Stimulated activated naive CD8-positive, alpha-beta T cell treated with anti-CD3 and anti-CD28 coated beads, Interleukin-15, amount 100 ng/mL, for 72 hours (primary cell): ENCODE measurements around the gene NF2.
A peak's percentile ranks its signal among the peaks of the same experiment; 100 is the strongest.

ENCODE experiments used
- ATAC-seq: fragments of 150-1000 bp; cut with Tn5 transposase; 2 replicates; pipeline ENCODE4 v1.10.0; 2021; ENCODE audit warnings: mild to moderate bottlenecking, moderate library complexity
- DNase-seq, 2 donors: peaks; one replicate each; pipeline ENCODE4 v3.0.0; 2021 to 2022
- H3K27ac Mint-ChIP-seq, 2 donors: one replicate each; pipeline ENCODE4 v1.8.0; 2022; ENCODE audit warnings: mild to moderate bottlenecking in 2 of 2, mixed read lengths in 2 of 2, moderate library complexity in 2 of 2
- H3K27me3 Mint-ChIP-seq: one replicate; pipeline ENCODE4 v1.8.0; 2022; ENCODE audit warnings: mixed read lengths
- H3K4me1 Mint-ChIP-seq: one replicate; pipeline ENCODE4 v1.8.0; 2022; ENCODE audit warnings: mild to moderate bottlenecking, mixed read lengths
- H3K4me3 Mint-ChIP-seq, 2 donors: one replicate each; pipeline ENCODE4 v1.8.0; 2022; ENCODE audit warnings: mild to moderate bottlenecking in 2 of 2, mixed read lengths in 2 of 2, moderate library complexity in 1 of 2
- H3K9me3 Mint-ChIP-seq, 2 donors: one replicate each; pipeline ENCODE4 v1.8.0; 2022; ENCODE audit warnings: mixed read lengths in 2 of 2

Gene NF2

GRCh38 chr22:29661336-29661735 is 57.9 kb downstream of the NF2 start:
- Mint-ChIP-seq H3K4me3 (no peak overlapping the region), H3K9me3 (no peaks in the 10 kb centered on the region), H3K4me1 (no peaks in the 10 kb centered on the region), H3K27ac (no peak overlapping the region), H3K27me3 (no peaks in the 10 kb centered on the region)
- DNase-seq = no peak
- no peak for ATAC-seq

- ATAC-seq (no peak), DNase-seq (no peak)
- Mint-ChIP-seq H3K4me3 (no peak overlapping the region), H3K27me3 (no peaks in the 10 kb centered on the region), H3K4me1 (no peaks in the 10 kb centered on the region), H3K9me3 (no peaks in the 10 kb centered on the region), H3K27ac (no peak overlapping the region)
These were observed 59.9 kb downstream of the NF2 start for GRCh38 chr22:29663180-29663821.

- H3K4me3 Mint-ChIP-seq = no peak overlapping the region
- ATAC-seq = no peak
- no peak overlapping the region for H3K27ac Mint-ChIP-seq
These were observed 62.1 kb downstream of the NF2 start for GRCh38 chr22:29665486-29665885.

DNA sequence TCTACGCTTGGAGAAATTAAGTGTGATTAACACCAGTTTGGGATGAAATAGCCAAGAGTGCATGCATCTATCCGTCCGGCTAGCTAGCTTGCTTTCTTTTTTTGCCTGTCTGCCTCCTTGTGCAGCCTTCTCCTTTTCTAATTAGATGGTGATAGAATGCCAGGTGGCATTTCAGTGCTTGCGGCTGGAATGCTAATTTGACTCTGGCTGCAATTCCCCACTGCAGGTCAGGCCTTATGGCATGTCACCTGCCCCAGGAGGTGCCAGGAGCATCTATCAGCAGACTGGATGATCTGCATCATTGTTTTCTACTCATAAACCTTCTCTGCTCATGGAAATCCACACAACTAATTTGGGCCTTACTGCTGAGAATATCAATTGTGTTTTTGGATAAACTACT is 65.2 kb downstream of the NF2 start:
- Mint-ChIP-seq H3K4me1 (no peaks in the 10 kb centered on the region), H3K9me3 (no peaks in the 10 kb centered on the region), H3K27me3 (no peaks in the 10 kb centered on the region), H3K27ac (no peak overlapping the region), H3K4me3 (no peak overlapping the region)
- DNase-seq (no peak), ATAC-seq (no peak)

More at GRCh38 chr22:29665486-29665885, 62.1 kb downstream of the NF2 start:
- no peaks in the 10 kb centered on the region for H3K4me1 Mint-ChIP-seq
- no peaks in the 10 kb centered on the region for H3K9me3 Mint-ChIP-seq
- no peaks in the 10 kb centered on the region for H3K27me3 Mint-ChIP-seq
- no peak for DNase-seq

DNA sequence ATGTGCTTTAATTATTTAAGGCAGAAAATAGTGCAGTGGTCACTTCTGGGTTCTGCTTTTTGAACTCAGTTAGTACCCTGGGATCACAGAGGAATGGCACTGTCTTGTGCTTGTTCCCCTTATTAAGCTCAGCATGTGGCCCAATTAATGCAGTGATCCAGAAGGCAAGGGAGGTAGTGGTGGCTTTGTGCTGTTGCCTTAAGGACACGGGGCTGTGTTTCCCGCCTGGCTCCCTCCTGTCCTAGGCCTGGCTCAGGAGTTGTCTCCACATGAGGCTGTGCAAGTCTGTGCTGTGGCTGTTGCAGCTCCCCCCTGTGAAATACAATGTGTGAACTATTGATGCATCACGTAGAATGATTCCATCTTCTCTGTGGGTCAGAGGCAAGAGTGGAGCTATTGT is 67.2 kb downstream of the NF2 start:
- Mint-ChIP-seq H3K4me1 (no peaks in the 10 kb centered on the region), H3K27me3 (no peaks in the 10 kb centered on the region), H3K4me3 (no peak overlapping the region), H3K9me3 (no peaks in the 10 kb centered on the region), H3K27ac (no peak overlapping the region)
- no peak for ATAC-seq
- DNase-seq = no peak

DNA sequence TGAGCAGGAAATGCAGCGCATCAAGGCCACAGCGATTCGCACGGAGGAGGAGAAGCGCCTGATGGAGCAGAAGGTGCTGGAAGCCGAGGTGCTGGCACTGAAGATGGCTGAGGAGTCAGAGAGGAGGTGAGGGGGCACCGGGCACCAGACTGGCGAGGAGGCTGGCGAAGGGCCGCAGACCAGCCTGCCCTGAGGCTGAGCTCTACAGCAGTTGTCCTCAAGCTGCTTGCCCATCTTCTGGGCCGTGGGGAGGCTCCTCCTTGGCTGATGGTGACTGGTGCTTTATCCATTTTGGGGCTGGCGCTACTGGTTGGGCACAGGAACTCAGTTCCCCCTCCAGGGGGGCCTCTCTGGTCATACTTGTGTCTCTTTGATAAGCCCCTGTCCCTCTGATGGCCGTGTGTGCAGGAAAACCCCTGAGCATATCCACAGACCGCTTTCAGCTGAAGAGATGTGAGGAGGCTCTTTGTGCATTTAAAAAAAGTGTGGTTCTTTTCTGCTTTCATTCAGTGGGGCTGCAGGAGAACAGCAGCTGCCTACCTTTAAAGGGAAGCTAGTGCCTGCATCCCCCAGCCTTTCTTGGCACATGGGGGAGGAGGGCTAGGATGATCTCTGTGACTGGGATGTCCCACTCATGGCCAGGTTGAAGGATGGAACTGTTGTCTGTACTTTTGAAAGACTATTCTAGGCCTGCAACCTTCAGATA is 70.1 kb downstream of the NF2 start:
- no peak for DNase-seq
- no peaks in the 10 kb centered on the region for H3K4me1 Mint-ChIP-seq
- no peaks in the 10 kb centered on the region for H3K27me3 Mint-ChIP-seq
- ATAC-seq = no peak
- H3K4me3 Mint-ChIP-seq = no peak overlapping the region
- no peak overlapping the region for H3K27ac Mint-ChIP-seq
- H3K9me3 Mint-ChIP-seq = no peaks in the 10 kb centered on the region

DNA sequence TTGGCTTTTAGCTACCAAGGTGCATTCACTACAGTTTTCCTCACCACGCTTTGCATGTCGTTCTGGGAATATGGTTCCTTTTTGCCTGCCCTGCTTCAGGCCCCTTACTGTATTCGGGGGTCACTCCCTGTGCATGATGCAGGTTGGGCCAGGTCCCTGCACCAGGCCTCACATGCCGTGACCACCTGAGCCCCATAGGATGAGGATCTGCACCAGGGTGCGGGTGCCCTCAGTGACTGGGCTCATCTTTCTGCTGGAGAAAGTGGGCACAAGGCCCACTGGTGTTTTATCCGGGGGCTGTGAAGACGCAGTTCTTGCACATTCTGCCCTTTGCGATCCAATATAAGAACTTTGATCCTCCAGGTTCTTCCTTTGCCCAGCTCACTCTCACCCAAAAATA is 70.7 kb downstream of the NF2 start:
- DNase-seq (no peak), ATAC-seq (no peak)
- H3K27me3 Mint-ChIP-seq = no peaks in the 10 kb centered on the region
- H3K9me3 Mint-ChIP-seq = no peaks in the 10 kb centered on the region
- no peaks in the 10 kb centered on the region for H3K4me1 Mint-ChIP-seq
- H3K4me3 Mint-ChIP-seq = no peak overlapping the region
- peak overlapping the region in 1 of 2 donors; percentile 51 for H3K27ac Mint-ChIP-seq

GRCh38 chr22:29679316-29679715 is 75.9 kb downstream of the NF2 start:
- DNase-seq (no peak), ATAC-seq (no peak)
- no peaks in the 10 kb centered on the region for H3K4me1 Mint-ChIP-seq
- no peak overlapping the region for H3K27ac Mint-ChIP-seq
- H3K27me3 Mint-ChIP-seq = no peaks in the 10 kb centered on the region
- no peak overlapping the region for H3K4me3 Mint-ChIP-seq
- H3K9me3 Mint-ChIP-seq = no peaks in the 10 kb centered on the region

GRCh38 chr22:29683536-29683935 is 80.1 kb downstream of the NF2 start:
- H3K4me1 Mint-ChIP-seq = no peaks in the 10 kb centered on the region
- H3K27ac Mint-ChIP-seq = no peak overlapping the region
- H3K4me3 Mint-ChIP-seq = no peak overlapping the region
- DNase-seq = no peak
- H3K9me3 Mint-ChIP-seq = no peaks in the 10 kb centered on the region
- H3K27me3 Mint-ChIP-seq = no peaks in the 10 kb centered on the region
- ATAC-seq = no peak

- H3K9me3 Mint-ChIP-seq = no peaks in the 10 kb centered on the region
- no peak for ATAC-seq
- H3K4me3 Mint-ChIP-seq = no peak overlapping the region
- no peak overlapping the region for H3K27ac Mint-ChIP-seq
- H3K4me1 Mint-ChIP-seq = no peaks in the 10 kb centered on the region
- no peaks in the 10 kb centered on the region for H3K27me3 Mint-ChIP-seq
- no peak for DNase-seq
These were observed 80.8 kb downstream of the NF2 start for GRCh38 chr22:29684244-29684643.

DNA sequence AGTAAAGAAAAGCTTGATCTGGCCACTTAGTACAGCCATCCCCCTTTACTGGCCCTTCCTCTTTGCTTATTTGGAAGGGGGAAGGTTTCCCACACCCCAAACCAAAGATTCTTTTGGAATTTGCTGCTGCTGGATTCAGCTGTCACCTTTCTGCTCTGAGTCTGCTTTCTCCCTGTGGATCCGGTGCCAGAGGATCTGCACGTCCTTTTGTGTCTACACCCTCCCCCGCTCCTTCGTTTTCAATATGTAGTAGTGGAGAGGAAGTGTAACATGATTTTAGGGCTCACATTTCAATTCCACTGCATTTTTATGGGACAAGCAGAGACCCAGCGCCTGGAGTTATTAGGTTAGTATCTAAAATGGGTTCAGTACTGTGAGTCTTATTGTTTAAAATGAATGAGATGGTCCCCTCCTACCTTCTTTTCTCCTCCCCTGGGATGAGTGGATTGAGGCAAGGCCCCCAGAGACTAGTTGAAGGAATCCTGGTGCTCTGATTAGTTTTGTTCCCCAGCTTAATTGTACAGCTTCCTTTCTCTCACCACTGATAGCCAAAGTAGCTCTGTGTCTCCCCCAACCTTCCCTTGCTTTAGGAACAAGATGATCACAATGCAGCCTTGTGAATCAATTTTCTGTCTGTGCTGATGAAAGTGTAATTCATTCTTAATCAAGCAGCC is 85.9 kb downstream of the NF2 start:
- Mint-ChIP-seq H3K9me3 (no peaks in the 10 kb centered on the region), H3K4me1 (no peaks in the 10 kb centered on the region), H3K4me3 (no peak overlapping the region), H3K27me3 (no peaks in the 10 kb centered on the region), H3K27ac (no peak overlapping the region)
- ATAC-seq = no peak
- DNase-seq = no peak

DNA sequence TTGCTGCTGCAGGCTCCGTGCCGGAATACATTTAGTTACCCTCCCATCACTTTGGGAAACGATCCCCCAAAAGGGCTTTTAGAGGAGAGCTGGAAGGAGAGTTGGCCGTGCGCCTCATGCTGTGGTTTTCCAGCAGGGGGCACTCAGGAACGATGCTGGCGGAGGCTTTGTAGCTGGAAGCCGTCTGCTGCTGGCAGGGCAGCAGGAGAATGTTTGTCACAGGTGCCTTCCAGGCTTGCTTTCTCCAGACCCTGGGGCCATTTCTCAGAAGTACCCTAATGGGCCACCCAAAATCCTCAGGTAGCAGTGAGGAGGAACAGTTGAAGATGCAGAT is 86.4 kb downstream of the NF2 start:
- no peak for ATAC-seq
- Mint-ChIP-seq H3K9me3 (no peaks in the 10 kb centered on the region), H3K27ac (no peak overlapping the region), H3K4me3 (no peak overlapping the region), H3K4me1 (no peaks in the 10 kb centered on the region), H3K27me3 (no peaks in the 10 kb centered on the region)
- DNase-seq = peak in 1 of 2 donors; percentile 20

GRCh38 chr22:29690476-29690875 is 87.0 kb downstream of the NF2 start:
- DNase-seq (no peak), ATAC-seq (no peak)
- Mint-ChIP-seq H3K9me3 (no peaks in the 10 kb centered on the region), H3K4me1 (no peaks in the 10 kb centered on the region), H3K27me3 (no peaks in the 10 kb centered on the region), H3K4me3 (no peak overlapping the region), H3K27ac (peak overlapping the region in 1 of 2 donors; percentile 22)

- H3K4me3 Mint-ChIP-seq = no peak overlapping the region
- H3K27ac Mint-ChIP-seq = peak overlapping the region in 1 of 2 donors; percentile 2
- ATAC-seq (no peak), DNase-seq (no peak)
- no peaks in the 10 kb centered on the region for H3K4me1 Mint-ChIP-seq
- H3K9me3 Mint-ChIP-seq = no peaks in the 10 kb centered on the region
- no peaks in the 10 kb centered on the region for H3K27me3 Mint-ChIP-seq
These were observed 88.3 kb downstream of the NF2 start for GRCh38 chr22:29691636-29692326.

- no peaks in the 10 kb centered on the region for H3K27me3 Mint-ChIP-seq
- no peak overlapping the region for H3K4me3 Mint-ChIP-seq
- DNase-seq (no peak), ATAC-seq (no peak)
- H3K27ac Mint-ChIP-seq = peak overlapping the region in 1 of 2 donors; percentile 27
- no peaks in the 10 kb centered on the region for H3K4me1 Mint-ChIP-seq
- no peaks in the 10 kb centered on the region for H3K9me3 Mint-ChIP-seq
These were observed 88.9 kb downstream of the NF2 start for GRCh38 chr22:29692327-29692640.

GRCh38 chr22:29693161-29693560 is 89.7 kb downstream of the NF2 start:
- ATAC-seq (no peak), DNase-seq (no peak)
- H3K4me1 Mint-ChIP-seq = no peaks in the 10 kb centered on the region
- no peak overlapping the region for H3K27ac Mint-ChIP-seq
- H3K9me3 Mint-ChIP-seq = no peaks in the 10 kb centered on the region
- no peaks in the 10 kb centered on the region for H3K27me3 Mint-ChIP-seq
- no peak overlapping the region for H3K4me3 Mint-ChIP-seq
